ENCODE data around the gene KIFC3. TPM values are rescaled to one million over a fixed set of nuclear protein-coding genes. Genes with fewer than 3 reads are reported as not detected.

KIFC3 gene
- total and polyA plus RNA-seq, 2 of the 8 experiments (the other 6 are each of a cell fraction or from before 2014, with no cell fraction given), result 2.1 to 7.1 TPM

DNA sequence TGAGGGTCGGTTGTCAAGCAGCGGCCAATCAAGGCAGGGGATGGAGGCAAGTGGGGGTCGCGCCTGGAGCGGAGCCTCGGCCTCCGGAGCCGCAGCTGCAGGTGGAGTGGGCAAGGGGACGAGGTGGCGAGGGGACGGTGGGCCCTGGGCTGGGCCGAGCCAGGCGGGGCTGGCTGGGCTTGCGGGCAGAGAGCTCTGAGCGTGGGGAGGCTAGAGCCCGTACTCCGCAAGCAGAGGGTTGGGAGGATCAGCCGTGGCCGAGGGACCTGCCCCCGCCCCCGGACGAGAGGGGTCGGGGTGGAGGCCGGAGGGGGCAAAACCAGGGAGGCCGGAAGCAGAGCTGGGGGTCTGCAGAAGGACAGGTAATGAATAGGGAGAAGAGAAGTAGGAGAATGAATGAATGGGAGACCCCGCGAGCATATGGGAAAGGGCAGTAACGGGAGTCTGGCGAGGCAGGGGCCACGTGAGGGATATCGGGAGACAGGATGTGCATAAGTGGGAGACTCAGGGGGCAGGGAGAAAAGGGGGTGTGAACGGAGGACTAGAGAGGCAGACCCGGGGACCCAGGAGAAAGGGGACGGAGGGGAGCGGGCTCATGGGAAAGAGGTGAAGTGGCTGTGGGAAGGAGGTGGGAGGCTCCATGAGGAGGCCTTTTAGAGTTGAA is 66.4 kb downstream of the KIFC3 start, which contains the start of gene KATNB1:
Gene KATNB1 (plus strand): TSS at position 16 of the 664 bp plus-strand sequence. CDS start 1,474 bp downstream, outside the sequence.
- FAIRE-seq (no peak), DNase-seq (ENCODE audit: low read depth in 1 of 2, low spot score in 2 of 2) (no peak)
- Histone ChIP-seq H2BK120ac (replicated peaks; ENCODE audit: low read depth, low read length) (no peak within 1 kb of the TSS), H3K4me1 (replicated peaks in 1 of 4; ENCODE audit: control insufficient read depth in 3 of 4, insufficient read depth in 4 of 4, low read length in 3 of 4) (peaks cover 0 to 15% (median 4%) of the 10 kb centered on the region in 4 experiments; a peak in 6 of 7 replicates), H3K79me1 (ENCODE audit: low read depth, low read length) (no peaks in the 10 kb centered on the region), H3K56ac (replicated peaks; ENCODE audit: insufficient read length, low read depth, low read length) (peak within 1 kb of the TSS; percentile 62), H2AFZ (ENCODE audit: low read length) (no peak within 1 kb of the TSS; the same call in 1 of the 2 replicates), H3K9ac (replicated peaks in 1 of 4; ENCODE audit: extremely low read depth in 1 of 4, low read depth in 3 of 4, low read length in 3 of 4) (peak within 1 kb of the TSS; percentile 46 to 98 (median 90)), H3K18ac (ENCODE audit: extremely low read depth, low read length) (peak within 1 kb of the TSS; percentile 85), H2BK12ac (ENCODE audit: low read depth, low read length) (peak within 1 kb of the TSS; percentile 39; the same call in 1 of the 2 replicates), H3K27ac (ENCODE audit: low read depth, low read length) (peak within 1 kb of the TSS; percentile 89), H4K20me1 (replicated peaks in 1 of 2; ENCODE audit: control insufficient read depth in 1 of 2, insufficient read depth in 2 of 2, low read length in 2 of 2) (peaks cover 0 to 4% of the 10 kb centered on the region in 2 experiments), H3K79me2 (ENCODE audit: control insufficient read depth in 1 of 2, insufficient read depth in 2 of 2, low read length in 2 of 2) (no peaks in the 10 kb centered on the region; a peak in 1 of 4 replicates), H4K8ac (ENCODE audit: extremely low read depth, insufficient read depth, low read length) (peak within 1 kb of the TSS; percentile 93), H3K23ac (ENCODE audit: insufficient read length) (no peak within 1 kb of the TSS), H3K14ac (ENCODE audit: insufficient read length) (no peak within 1 kb of the TSS), H2AK5ac (ENCODE audit: low read depth, low read length) (0 out of 2 replicates have a peak within 1 kb of the TSS, but pooled peaks have one; percentile 53), H2BK15ac (ENCODE audit: low read length) (no peak within 1 kb of the TSS), H3K9me3 (ENCODE audit: insufficient read depth in 2 of 2, low read depth in 1 of 2, low read length in 1 of 2) (no peaks in the 10 kb centered on the region; a peak in 1 of 4 replicates), H2BK5ac (ENCODE audit: low read depth, low read length) (peak within 1 kb of the TSS; percentile 90), H3K27me3 (replicated peaks in 1 of 4; ENCODE audit: control insufficient read depth in 3 of 4, extremely low read depth in 1 of 4, insufficient read depth in 3 of 4, low read length in 3 of 4) (no peaks in the 10 kb centered on the region; a peak in 1 of 7 replicates), H3K36me3 (ENCODE audit: control insufficient read depth in 2 of 4, insufficient read depth in 4 of 4, low read length in 3 of 4) (peaks cover 0 to 5% (median 0%) of the 10 kb centered on the region in 4 experiments; a peak in 3 of 8 replicates), H4K5ac (ENCODE audit: insufficient read length, low read depth, low read length) (peak within 1 kb of the TSS; percentile 31), H3K23me2 (ENCODE audit: low read depth, low read length) (peaks cover 13% of the 10 kb centered on the region; the same call in 1 of the 2 replicates), H4K91ac (replicated peaks; ENCODE audit: insufficient read length, low read length) (no peak within 1 kb of the TSS), H2BK20ac (ENCODE audit: low read length) (no peak within 1 kb of the TSS), H3K4me3 (ENCODE audit: extremely low read depth in 1 of 4, insufficient read depth in 2 of 4, low read depth in 3 of 4, low read length in 4 of 4) (peak within 1 kb of the TSS; percentile 73 to 93 (median 86)), H3K4me2 (ENCODE audit: insufficient read depth in 1 of 2, low read depth in 2 of 2, low read length in 2 of 2) (peak within 1 kb of the TSS; percentile 78 to 95), H3K4ac (replicated peaks; ENCODE audit: insufficient read length, low read depth, low read length) (peak within 1 kb of the TSS; percentile 36)
- ChIA-PET POLR2A (ENCODE audit: partially characterized antibody) (interaction anchor here (0.6 to 4.2 kb wide), 31 partner anchors 10 to 799 kb away, joined by 3 to 22 read pairs (median 4); partner anchors contain the start of genes ADGRG3, CCDC102A, MMP15 and USB1), CTCF (ENCODE audit: partially characterized antibody) (interaction anchor here (0.5 to 2.8 kb wide), 24 partner anchors 9 to 287 kb away, joined by 3 to 24 read pairs (median 3); partner anchors contain the start of gene KIFC3)
- 7% methylated on average over 19 of the region's 35 CpGs; no CpG with 5 or more reads in 1 of the 2 experiments for WGBS, 2 experiments (ENCODE audit: extremely low coverage in 1 of 2, insufficient coverage in 1 of 2, insufficient read length in 1 of 2, insufficient replicate concordance in 2 of 2, low coverage in 1 of 2, low lambda C conversion rate in 2 of 2, missing lambda C conversion rate in 1 of 2)
- TF ChIP-seq RFX5 (IDR thresholded peaks at IDR 0.05; ENCODE audit: borderline replicate concordance, low read depth, low read length) (no peak), SP1 (IDR thresholded peaks at IDR 0.05; ENCODE audit: low read depth, low read length) (no peak), TAF1 (IDR thresholded peaks at IDR 0.05; ENCODE audit: low read depth, low read length) (0 out of 2 replicates have a peak, but pooled peaks have one; percentile 50), HDAC2 (IDR thresholded peaks at IDR 0.05; ENCODE audit: borderline replicate concordance in 1 of 2, low read depth in 2 of 2, low read length in 2 of 2) (no peak), TAF7 (optimal IDR thresholded peaks at IDR 0.05; ENCODE audit: borderline replicate concordance, low read depth, low read length) (no peak), POLR2AphosphoS5 (IDR thresholded peaks at IDR 0.05; ENCODE audit: low read depth, low read length) (peak; percentile 73; the same call in 1 of the 2 replicates), SIN3A (conservative IDR thresholded peaks at IDR 0.05 in 1 of 2, IDR thresholded peaks at IDR 0.05 in 1 of 2; ENCODE audit: low read depth in 1 of 2, low read length in 2 of 2) (0 out of 4 replicates have a peak, but pooled peaks of 1 of the 2 experiments have one; percentile 18), KDM4A (IDR thresholded peaks at IDR 0.05; ENCODE audit: low read depth, low read length, severe bottlenecking) (peak; percentile 80), MAX (IDR thresholded peaks at IDR 0.05) (peak; percentile 76)
